Airway epithelial cell (primary cell): Measurements from ENCODE around the gene SLCO2B1. TPM values are rescaled to one million over a fixed set of nuclear protein-coding genes. Genes with fewer than 3 reads are reported as not detected.

Source experiments
- total RNA-seq: library from RNA; depleted of rRNA; stranded (reverse); fragments of >200 nt; gene quantifications from 2 replicates; pipeline ENCODE4 v1.2.3, GENCODE V29; 2015

Gene SLCO2B1
- total RNA-seq: 0.07 and 0.09 TPM in 2 replicates

GRCh38 chr11:75150879-75151278 is at the start of gene SLCO2B1:
TSS of gene SLCO2B1 (plus strand) at chr11:75151107. CDS start at chr11:75151382, 275 bp downstream.

GRCh38 chr11:75240311-75241035 is 89.6 kb downstream of the SLCO2B1 start, which contains the start of gene TPBGL:
TSS of gene TPBGL (plus strand) at chr11:75240774. CDS start at chr11:75241050, 276 bp downstream.

Other genes starting within 250 kb of the SLCO2B1 start
- 14.7 and 17.1 TPM in 2 replicates for gene XRRA1, start 202.0 kb upstream of the SLCO2B1 start, total RNA-seq
- 23.2 and 65.3 TPM in 2 replicates for gene SPCS2, start 201.8 kb upstream of the SLCO2B1 start, total RNA-seq
- 5.2 and 6.2 TPM in 2 replicates for gene NEU3, start 162.2 kb upstream of the SLCO2B1 start, total RNA-seq
- not detected in 2 replicates for gene OR2AT4, start 54.2 kb upstream of the SLCO2B1 start, total RNA-seq
- gene TPBGL, start 89.7 kb downstream of the SLCO2B1 start, total RNA-seq: not detected in 2 replicates
- gene ARRB1, start 200.6 kb downstream of the SLCO2B1 start, total RNA-seq: 0.28 and 0.42 TPM in 2 replicates
- 3,021 and 4,095 TPM in 2 replicates for gene RPS3, start 248.4 kb downstream of the SLCO2B1 start, total RNA-seq